ENCODE measurements around the gene WDR81. TPM values are rescaled to one million over a fixed set of nuclear protein-coding genes. Genes with fewer than 3 reads are reported as not detected.

WDR81 gene
- total and polyA plus RNA-seq, 12 donors, result 4.9 to 88.8 (median 41.1) TPM

DNA sequence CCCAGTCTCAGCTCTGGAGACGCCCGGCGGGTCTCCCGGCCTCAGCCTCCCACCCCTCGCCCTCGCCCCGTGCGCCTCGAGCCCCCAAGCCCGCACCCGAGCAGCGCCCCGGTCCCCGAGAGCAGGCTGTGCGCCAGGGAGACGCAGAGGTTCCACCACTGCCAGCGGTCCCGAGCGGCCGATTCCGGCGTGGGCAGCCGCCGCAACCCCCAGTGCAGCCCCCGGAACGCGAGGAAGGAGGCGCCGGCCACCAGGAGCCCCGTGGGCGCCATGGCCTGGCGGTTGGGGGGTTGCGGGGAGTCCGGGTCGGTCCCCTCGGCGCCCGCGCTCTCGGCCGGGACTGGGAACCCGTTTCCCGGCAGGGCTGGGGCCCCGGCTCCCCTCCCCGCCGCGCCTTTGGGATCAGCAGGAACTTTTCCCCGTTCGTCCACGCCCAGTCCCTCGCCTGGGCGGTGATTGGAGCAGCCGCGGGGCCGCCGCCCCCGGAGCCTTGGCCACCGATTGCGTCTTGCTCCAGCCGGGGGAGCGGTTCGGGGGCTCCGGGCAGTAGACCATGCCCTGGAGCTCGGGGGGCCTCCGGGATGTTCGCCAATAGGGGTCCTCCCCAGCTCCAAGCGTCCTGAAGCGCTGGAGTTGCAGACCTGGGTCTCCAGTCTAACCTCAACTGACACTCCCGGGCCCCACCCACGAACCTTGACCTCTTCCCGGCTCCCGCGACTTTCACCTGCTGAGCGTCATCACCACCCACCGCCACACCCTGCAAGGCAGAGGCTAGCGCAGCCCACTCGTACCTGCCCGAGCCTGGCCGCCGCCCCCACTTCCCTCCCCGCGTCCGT, 14.3 kb upstream of the WDR81 start, which contains the start of gene TLCD2:
Gene TLCD2 (minus strand): TSS at position 407 of the 836 bp plus-strand sequence. CDS start 135 bp downstream, at position 272.
- no peaks in the 10 kb centered on the region for H3K27me3 ChIP-seq
- WGBS, 4 donors, result 1 to 7% (median 2%) methylated on average over 6 to 83 of the region's 83 CpGs
- H3K36me3 ChIP-seq (replicated peaks in 1 of 2), result peaks cover 0 to 27% of the 10 kb centered on the region in 2 donors
- H3K4me3 ChIP-seq, result peak within 1 kb of the TSS in 3 of 4 donors; percentile 56 to 96 (median 85)
- intact Hi-C loops (cut with DNase I), result loop anchor here (2.0 to 10.0 kb wide), 3 partner anchors 25 to 55 kb away; partner anchors contain the start of gene PRPF8 (in 1 of the 2)
- no peaks in the 10 kb centered on the region for H3K9me3 ChIP-seq (replicated peaks in 1 of 3)
- TF ChIP-seq, protein P1, sequence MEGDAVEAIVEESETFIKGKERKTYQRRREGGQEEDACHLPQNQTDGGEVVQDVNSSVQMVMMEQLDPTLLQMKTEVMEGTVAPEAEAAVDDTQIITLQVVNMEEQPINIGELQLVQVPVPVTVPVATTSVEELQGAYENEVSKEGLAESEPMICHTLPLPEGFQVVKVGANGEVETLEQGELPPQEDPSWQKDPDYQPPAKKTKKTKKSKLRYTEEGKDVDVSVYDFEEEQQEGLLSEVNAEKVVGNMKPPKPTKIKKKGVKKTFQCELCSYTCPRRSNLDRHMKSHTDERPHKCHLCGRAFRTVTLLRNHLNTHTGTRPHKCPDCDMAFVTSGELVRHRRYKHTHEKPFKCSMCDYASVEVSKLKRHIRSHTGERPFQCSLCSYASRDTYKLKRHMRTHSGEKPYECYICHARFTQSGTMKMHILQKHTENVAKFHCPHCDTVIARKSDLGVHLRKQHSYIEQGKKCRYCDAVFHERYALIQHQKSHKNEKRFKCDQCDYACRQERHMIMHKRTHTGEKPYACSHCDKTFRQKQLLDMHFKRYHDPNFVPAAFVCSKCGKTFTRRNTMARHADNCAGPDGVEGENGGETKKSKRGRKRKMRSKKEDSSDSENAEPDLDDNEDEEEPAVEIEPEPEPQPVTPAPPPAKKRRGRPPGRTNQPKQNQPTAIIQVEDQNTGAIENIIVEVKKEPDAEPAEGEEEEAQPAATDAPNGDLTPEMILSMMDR (IDR thresholded peaks at IDR 0.05), result no peak
- TF ChIP-seq POLR2A (IDR thresholded peaks at IDR 0.05), result peak; percentile 64 to 69
- peaks cover 28 to 43% of the 10 kb centered on the region in 2 donors for H3K4me1 ChIP-seq (replicated peaks in 1 of 2)
- peak; percentile 77 to 88 (median 81) for DNase-seq
- peak within 1 kb of the TSS; percentile 64 to 100 (median 82) for H3K27ac ChIP-seq

DNA sequence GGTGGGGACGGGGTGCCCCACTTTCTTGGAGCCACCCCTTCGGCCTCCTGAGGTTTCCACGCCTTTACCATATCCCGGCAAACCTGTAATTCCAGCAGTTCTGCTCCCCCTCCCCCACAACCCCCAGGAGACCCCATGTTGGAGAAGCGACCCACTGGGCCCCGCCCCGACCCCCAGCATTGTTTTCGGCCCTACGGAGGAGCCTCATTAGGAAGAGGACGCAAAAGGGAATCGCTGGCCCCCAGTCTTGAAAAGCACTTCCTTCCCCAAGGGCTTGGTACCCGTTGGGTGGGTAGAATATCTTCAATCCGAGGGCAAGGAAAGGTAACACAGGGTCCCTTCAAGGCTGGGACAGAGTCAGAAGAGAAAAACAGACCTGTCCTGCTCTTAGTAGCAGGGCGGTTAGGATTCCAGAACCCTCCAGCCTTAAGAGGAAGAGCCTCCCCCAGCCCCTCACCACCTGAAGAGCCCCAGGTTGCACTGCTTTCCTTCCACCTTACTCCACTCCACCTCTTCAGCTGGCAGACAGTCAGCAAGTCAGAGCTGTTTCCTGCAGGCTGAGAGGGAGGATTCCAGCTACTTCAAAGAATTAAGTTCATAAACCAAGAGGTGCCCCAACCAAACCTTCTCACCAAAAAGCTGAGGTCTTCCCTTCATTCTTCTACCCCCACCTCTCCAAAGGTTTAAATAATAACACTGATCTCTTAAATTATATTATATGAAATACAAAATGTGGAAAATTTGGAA, 13.5 kb upstream of the WDR81 start:
- Histone ChIP-seq H3K4me1 (replicated peaks in 1 of 2) (peaks cover 28 to 43% of the 10 kb centered on the region in 2 donors), H3K36me3 (replicated peaks in 1 of 2) (peaks cover 0 to 27% of the 10 kb centered on the region in 2 donors), H3K4me3 (peak overlapping the region in 3 of 4 donors; percentile 56 to 96 (median 85)), H3K27me3 (no peaks in the 10 kb centered on the region), H3K27ac (peak overlapping the region; percentile 64 to 100 (median 82)), H3K9me3 (replicated peaks in 1 of 3) (no peaks in the 10 kb centered on the region)
- WGBS, 4 donors, result 30 to 37% (median 33%) methylated on average over 10 to 14 of the region's 14 CpGs
- TF ChIP-seq, protein P1 (IDR thresholded peaks at IDR 0.05), result no peak
- no peak for TF ChIP-seq POLR2A (IDR thresholded peaks at IDR 0.05)
- intact Hi-C loops (cut with DNase I), result loop anchor here (2.0 to 5.0 kb wide), 2 partner anchors 26 to 34 kb away; partner anchors contain the start of gene PRPF8 (in 1 of the 2)
- DNase-seq, result peak in 2 of 7 donors; percentile 32 to 68

- Histone ChIP-seq H3K4me1 (replicated peaks in 1 of 2) (peaks cover 28 to 43% of the 10 kb centered on the region in 2 donors), H3K27ac (peak overlapping the region in 2 of 5 donors; percentile 100), H3K36me3 (replicated peaks in 1 of 2) (peaks cover 0 to 27% of the 10 kb centered on the region in 2 donors), H3K27me3 (no peaks in the 10 kb centered on the region), H3K9me3 (replicated peaks in 1 of 3) (no peaks in the 10 kb centered on the region), H3K4me3 (no peak overlapping the region)
- TF ChIP-seq, protein P1 (IDR thresholded peaks at IDR 0.05), result no peak
- no peak for TF ChIP-seq POLR2A (IDR thresholded peaks at IDR 0.05)
- intact Hi-C loops (cut with DNase I), result loop anchor here (2.0 to 5.0 kb wide), 2 partner anchors 27 to 35 kb away; partner anchors contain the start of gene PRPF8 (in 1 of the 2)
- DNase-seq, result no peak
- 65 to 72% (median 70%) methylated on average over 4 of the region's 4 CpGs for WGBS, 4 donors
Observed at GRCh38 chr17:1711804-1712203, 12.7 kb upstream of the WDR81 start.

Data from adrenal gland (tissue), 12 donors.